A549 (cell line): ENCODE results near the gene SEPHS1. TPM values are rescaled to one million over a fixed set of nuclear protein-coding genes. Genes with fewer than 3 reads are reported as not detected.
A peak's percentile ranks its signal among the peaks of the same experiment; 100 is the strongest.

Source experiments
- ATAC-seq, 2 experiments: fragments of 200-7000 bp in 1 of 2; fragments of >200 bp in 1 of 2; cut with Nextera tagmentation in 1 of 2; cut with Tn5 transposase in 1 of 2; 3 replicates each; pipeline versions ENCODE4 v1.8.0 to v1.9.1; 2018 to 2020; ENCODE audit warnings: mild to moderate bottlenecking in 1 of 2, moderate library complexity in 1 of 2
- CTCF ChIA-PET: fragments of 300-600 bp; sonication (Branson Sonifier 250); formaldehyde crosslinking; extraction: SDS; loops from one replicate; lab custom pipeline; 2021; ENCODE audit warnings: antibody characterized with exemption, inconsistent platforms; lab: Yijun Ruan, JAX
- POLR2A ChIA-PET: fragments of 350-600 bp; formaldehyde crosslinking; extraction: SDS; loops from one replicate; lab custom pipeline; 2021; ENCODE audit warnings: antibody characterized with exemption, inconsistent platforms; lab: Yijun Ruan, JAX
- DNase-seq, 2 experiments: peaks; one replicate each; pipeline versions ENCODE4 v3.0.0 to v3.0.0-alpha.2; 2011 to 2016; ENCODE audit warnings: low read depth in 1 of 2, low spot score in 1 of 2
- FAIRE-seq: peaks from 2 replicates; lab custom pipeline; 2011; peaks lifted over from hg19 to GRCh38; lab: Jason Lieb, UNC
- H3K27ac ChIP-seq, 2 experiments: fragments of >200 bp; sonication (Bioruptor Twin); formaldehyde crosslinking; 3 replicates each; pipeline ENCODE4 v1.5.1; 2016 to 2017
- H3K4me1 ChIP-seq: fragments of >200 bp; sonication (Bioruptor Twin); formaldehyde crosslinking; 3 replicates; pipeline ENCODE4 v1.6.1; 2016
- H3K4me2 ChIP-seq: fragments of >200 bp; sonication (Bioruptor Twin); formaldehyde crosslinking; 3 replicates; pipeline ENCODE4 v1.6.1; 2016
- H3K4me3 ChIP-seq: fragments of >200 bp; sonication (Bioruptor Twin); formaldehyde crosslinking; 3 replicates; pipeline ENCODE4 v1.5.1; 2016
- H3K9me3 ChIP-seq: fragments of >200 bp; sonication (Bioruptor Twin); formaldehyde crosslinking; 3 replicates; pipeline ENCODE4 v1.6.1; 2016
- BCL3 ChIP-seq: fragments of >200 bp; sonication (Bioruptor Twin); formaldehyde crosslinking; IDR thresholded peaks from 3 replicates; pipeline ENCODE4 v1.6.1; 2016
- CBX8 ChIP-seq: fragments of 200-600 bp; sonication (generic); IDR thresholded peaks from 2 replicates; pipeline ENCODE4 v1.6.1; 2016
- CEBPB ChIP-seq, 2 experiments: fragments of >200 bp in 1 of 2; sonication (Bioruptor Twin) in 1 of 2; formaldehyde crosslinking in 1 of 2; IDR thresholded peaks; 2 replicates each; pipeline ENCODE4 v1.6.1; 2012 to 2016
- E2F6 ChIP-seq: IDR thresholded peaks from 2 replicates; pipeline ENCODE4 v1.6.1; 2012; ENCODE audit warnings: low read depth, borderline replicate concordance
- EHF ChIP-seq: fragments of 250-450 bp; sonication (Bioruptor Pico); IDR thresholded peaks from 2 replicates; pipeline ENCODE4 v1.5.0; 2020; ENCODE audit warnings: mild to moderate bottlenecking
- FOSB ChIP-seq: fragments of 250-450 bp; sonication (Bioruptor Pico); IDR thresholded peaks from 2 replicates; pipeline ENCODE4 v1.5.0; 2020; ENCODE audit warnings: mild to moderate bottlenecking, moderate library complexity
- FOXS1 ChIP-seq: fragments of 250-450 bp; sonication (Bioruptor Pico); IDR thresholded peaks from 2 replicates; pipeline ENCODE4 v1.5.0; 2020; ENCODE audit warnings: mild to moderate bottlenecking, moderate library complexity
- GATA3 ChIP-seq: IDR thresholded peaks from 2 replicates; pipeline ENCODE4 v1.6.1; 2012; ENCODE audit warnings: borderline replicate concordance
- HMGXB4 ChIP-seq: fragments of 250-450 bp; sonication (Bioruptor Pico); IDR thresholded peaks from 2 replicates; pipeline ENCODE4 v1.5.0; 2021; ENCODE audit warnings: mild to moderate bottlenecking, moderate library complexity, borderline replicate concordance
- HOXA7 ChIP-seq: fragments of 250-450 bp; sonication (Bioruptor Pico); IDR thresholded peaks from 2 replicates; pipeline ENCODE4 v1.5.0; 2020; ENCODE audit warnings: mild to moderate bottlenecking, moderate library complexity
- HOXB13 ChIP-seq: fragments of 250-450 bp; sonication (Bioruptor Pico); IDR thresholded peaks from 2 replicates; pipeline ENCODE4 v1.5.0; 2020; ENCODE audit warnings: low read depth, mild to moderate bottlenecking, moderate library complexity
- HOXB5 ChIP-seq: fragments of 250-450 bp; sonication (Bioruptor Pico); IDR thresholded peaks from 2 replicates; pipeline ENCODE4 v1.5.0; 2020; ENCODE audit warnings: mild to moderate bottlenecking, moderate library complexity
- KDM5A ChIP-seq: fragments of 200-600 bp; sonication (generic); IDR thresholded peaks from 2 replicates; pipeline ENCODE4 v1.6.1; 2016; ENCODE audit warnings: antibody characterized with exemption, mild to moderate bottlenecking
- MAFK ChIP-seq: fragments of 450-650 bp; IDR thresholded peaks from 2 replicates; pipeline ENCODE4 v1.6.1; 2014; ENCODE audit not compliant: partially characterized antibody
- MAZ ChIP-seq: fragments of 150-350 bp; IDR thresholded peaks from 2 replicates; pipeline ENCODE4 v1.6.1; 2014; ENCODE audit warnings: antibody characterized with exemption, low read depth, low read length, borderline replicate concordance
- PHF8 ChIP-seq: fragments of 200-600 bp; sonication (generic); IDR thresholded peaks from 2 replicates; pipeline ENCODE4 v1.6.1; 2016; ENCODE audit warnings: low read depth, mild to moderate bottlenecking, antibody characterized with exemption, moderate library complexity, borderline replicate concordance
- RAD21 ChIP-seq, 2 experiments: fragments of >200 bp in 1 of 2; sonication (Bioruptor Twin) in 1 of 2; formaldehyde crosslinking in 1 of 2; IDR thresholded peaks in 1 of 2; conservative IDR thresholded peaks in 1 of 2; 2 replicates in 1 of 2; 3 replicates in 1 of 2; pipeline ENCODE4 v1.6.1; 2012 to 2018; ENCODE audit warnings: inconsistent platforms in 1 of 2
- RARB ChIP-seq: fragments of 250-450 bp; sonication (Bioruptor Pico); IDR thresholded peaks from 2 replicates; pipeline ENCODE4 v1.8.0; 2021; ENCODE audit warnings: mild to moderate bottlenecking, moderate library complexity
- RNF2 ChIP-seq: fragments of 200-600 bp; sonication (generic); IDR thresholded peaks from 2 replicates; pipeline ENCODE4 v1.6.1; 2016; ENCODE audit warnings: low read depth, mild to moderate bottlenecking, antibody characterized with exemption, moderate library complexity, borderline replicate concordance
- ZFP36 ChIP-seq: fragments of 450-650 bp; IDR thresholded peaks from 2 replicates; pipeline ENCODE4 v1.6.1; 2014; ENCODE audit warnings: borderline replicate concordance; ENCODE audit not compliant: partially characterized antibody
- ZSCAN20 ChIP-seq: fragments of 250-450 bp; sonication (Bioruptor Pico); IDR thresholded peaks from 2 replicates; pipeline ENCODE4 v1.8.0; 2022; ENCODE audit warnings: mild to moderate bottlenecking, moderate library complexity
- WGBS: methylation state at CpG from one replicate; pipeline ENCODE4 v1.1.6; 2017; ENCODE audit errors: missing lambda C conversion rate; 5-methylcytosine and 5-hydroxymethylcytosine counted together
- polyA plus RNA-seq, 4 experiments: library from polyadenylated mRNA; depleted of rRNA in 3 of 4; stranded (reverse); fragments of >200 nt; fragmentation: RNase III in 1 of 4; extraction: RNeasy Plus Mini Kit Qiagen cat#74134 plus additional on column Dnase treatment in 1 of 4; gene quantifications; 2 replicates in 3 of 4; 3 replicates in 1 of 4; pipeline ENCODE4 v1.2.3, GENCODE V29; 2011 to 2017

SEPHS1 gene
- polyA plus RNA-seq, 2 of the 4 experiments (the other 2 are of a cell fraction): 71.4 to 124 TPM

- Histone ChIP-seq H3K9me3 (no peaks in the 10 kb centered on the region), H3K4me3 (peak overlapping the region; percentile 75), H3K27ac (peak overlapping the region; percentile 90 to 96), H3K4me1 (peaks cover 9% of the 10 kb centered on the region)
- no peak for DNase-seq
- FAIRE-seq: no peak
- no peak for ATAC-seq
- CTCF ChIA-PET: interaction anchor here (1.0 to 6.1 kb wide), 4 partner anchors 18 to 142 kb away, joined by 3 to 87 read pairs (median 4); no protein-coding TSS in a partner anchor
- POLR2A ChIA-PET: interaction anchor here (0.5 to 1.5 kb wide), 10 partner anchors 10 to 1256 kb away, joined by 3 to 8 read pairs (median 4); no protein-coding TSS in a partner anchor
- TF ChIP-seq HOXA7 (CRISPR knock-in tag) (peak; percentile 62; the same call in 1 of the 2 replicates), RARB (no peak)
- TF ChIP-seq, all 56 proteins: peak for 1
- WGBS: 55% methylated on average over 20 of the region's 20 CpGs
- peak overlapping the region; percentile 97 for H3K4me2 ChIP-seq
These were observed 49.2 kb downstream of the SEPHS1 start for GRCh38 chr10:13298748-13299436.

GRCh38 chr10:13296476-13296875 is 51.6 kb downstream of the SEPHS1 start:
- H3K4me1 ChIP-seq: peaks cover 5% of the 10 kb centered on the region
- FAIRE-seq: no peak
- H3K4me3 ChIP-seq: no peak overlapping the region
- DNase-seq: no peak
- no peaks in the 10 kb centered on the region for H3K9me3 ChIP-seq
- POLR2A ChIA-PET: interaction anchor here (0.6 kb wide), 1 partner anchor 790 kb away, joined by 3 read pairs; no protein-coding TSS in a partner anchor
- WGBS: 87% methylated on average over 10 of the region's 10 CpGs
- TF ChIP-seq GATA3 (no peak), FOSB (CRISPR knock-in tag) (no peak), FOXS1 (no peak), EHF (CRISPR knock-in tag) (no peak)
- no peak overlapping the region for H3K27ac ChIP-seq
- no peak overlapping the region for H3K4me2 ChIP-seq
- no peak for ATAC-seq
- CTCF ChIA-PET: interaction anchor here (0.6 kb wide), 1 partner anchor 11 kb away, joined by 3 read pairs; no protein-coding TSS in a partner anchor

- POLR2A ChIA-PET: no interaction called here
- WGBS: 85% methylated on average over 2 of the region's 2 CpGs
- CTCF ChIA-PET: interaction anchor here (1.2 kb wide), 1 partner anchor 15 kb away, joined by 4 read pairs; no protein-coding TSS in a partner anchor
These were observed 53.3 kb downstream of the SEPHS1 start for GRCh38 chr10:13294784-13295183.

More at GRCh38 chr10:13294784-13295183, 53.3 kb downstream of the SEPHS1 start:
- no peak overlapping the region for H3K4me2 ChIP-seq
- no peak overlapping the region for H3K27ac ChIP-seq
- DNase-seq: no peak
- no peaks in the 10 kb centered on the region for H3K9me3 ChIP-seq
- no peak overlapping the region for H3K4me3 ChIP-seq
- 0 out of 3 replicates have a peak, but pooled peaks cover 2% of the 10 kb centered on the region for H3K4me1 ChIP-seq
- TF ChIP-seq HOXB13 (CRISPR knock-in tag) (no peak), PHF8 (no peak), MAZ (no peak), CEBPB (IDR thresholded peaks at IDR 0.05) (no peak), CBX8 (no peak), HMGXB4 (no peak), BCL3 (no peak), HOXA7 (CRISPR knock-in tag) (no peak), ZFP36 (no peak), GATA3 (no peak), EHF (CRISPR knock-in tag) (no peak), MAFK (no peak), E2F6 (no peak), RAD21 (conservative IDR thresholded peaks at IDR 0.05 in 1 of 2, IDR thresholded peaks at IDR 0.05 in 1 of 2) (no peak), KDM5A (no peak), FOXS1 (no peak), HOXB5 (CRISPR knock-in tag) (no peak), ZSCAN20 (CRISPR knock-in tag) (no peak), RNF2 (no peak)
- TF ChIP-seq, all 56 proteins: peak for 0
- no peak for FAIRE-seq
- ATAC-seq: no peak
